Left ventricle myocardium inferior (tissue), 1 donor: ENCODE results near the gene TRIM17. TPM values are rescaled to one million over a fixed set of nuclear protein-coding genes. Genes with fewer than 3 reads are reported as not detected.
A peak's percentile ranks its signal among the peaks of the same experiment; 100 is the strongest.

Experiments
- DNase-seq: peaks from one replicate; pipeline ENCODE4 v3.0.0-alpha.2; 2020
- H3K27ac ChIP-seq: fragments of 200-600 bp; replicated peaks from 2 replicates; pipeline ENCODE4 v1.8.0; 2021
- H3K27me3 ChIP-seq: fragments of 200-600 bp; 2 replicates; pipeline ENCODE4 v1.8.0; 2021; ENCODE audit warnings: low read depth
- H3K36me3 ChIP-seq: fragments of 200-600 bp; 2 replicates; pipeline ENCODE4 v1.8.0; 2021
- H3K4me1 ChIP-seq: fragments of 200-600 bp; 2 replicates; pipeline ENCODE4 v1.8.0; 2021
- H3K4me3 ChIP-seq: fragments of 200-600 bp; 2 replicates; pipeline ENCODE4 v1.8.0; 2021; ENCODE audit warnings: mild to moderate bottlenecking, moderate library complexity
- H3K9me3 ChIP-seq: fragments of 200-600 bp; replicated peaks from 2 replicates; pipeline ENCODE4 v1.8.0; 2021
- CTCF ChIP-seq: fragments of 200-600 bp; IDR thresholded peaks from 2 replicates; pipeline ENCODE4 v1.8.0; 2021; ENCODE audit warnings: antibody characterized with exemption, mild to moderate bottlenecking, borderline replicate concordance
- intact Hi-C: fragments of 100-400 bp; cut with micrococcal nuclease; formaldehyde crosslinking; loops from one replicate; pipeline ENCODE4 v1.11.0; 2022
- total RNA-seq: library from RNA; stranded (reverse); fragmentation: NEBNext Ultra II Directional; extraction: Animal tissue kit (Norgen Biotek cat#: 25700); gene quantifications from one replicate; pipeline ENCODE4 v1.2.1, GENCODE V29; 2021
- donor health status: DM: no; HTN: yes; CAD: no; lungs with severe emphysema.

The TRIM17 gene
- total RNA-seq, 1 donor from 2014 or later, result 0.36 TPM

GRCh38 chr1:228367798-228368791 lies 48.6 kb downstream of the TRIM17 start:
- H3K27ac ChIP-seq, result peak overlapping the region; percentile 95
- peak overlapping the region; percentile 67 for H3K4me3 ChIP-seq
- H3K27me3 ChIP-seq, result peaks cover 32% of the 10 kb centered on the region
- intact Hi-C loops, result no loop called here
- no peaks in the 10 kb centered on the region for H3K9me3 ChIP-seq
- no peak for TF ChIP-seq CTCF
- no peak for DNase-seq
- H3K4me1 ChIP-seq, result peaks cover 70% of the 10 kb centered on the region
- peaks cover 7% of the 10 kb centered on the region for H3K36me3 ChIP-seq

GRCh38 chr1:228366866-228367741 lies 49.6 kb downstream of the TRIM17 start:
- peak overlapping the region; percentile 67 for H3K4me3 ChIP-seq
- H3K27me3 ChIP-seq, result peaks cover 32% of the 10 kb centered on the region
- peaks cover 62% of the 10 kb centered on the region for H3K4me1 ChIP-seq
- DNase-seq, result no peak
- peaks cover 7% of the 10 kb centered on the region for H3K36me3 ChIP-seq
- TF ChIP-seq CTCF, result no peak
- intact Hi-C loops, result no loop called here
- peak overlapping the region; percentile 95 for H3K27ac ChIP-seq
- H3K9me3 ChIP-seq, result no peaks in the 10 kb centered on the region

GRCh38 chr1:228366062-228366865 lies 50.4 kb downstream of the TRIM17 start:
- peaks cover 7% of the 10 kb centered on the region for H3K36me3 ChIP-seq
- peak overlapping the region; percentile 67 for H3K4me3 ChIP-seq
- peak overlapping the region; percentile 95 for H3K27ac ChIP-seq
- H3K9me3 ChIP-seq, result no peaks in the 10 kb centered on the region
- no peak for DNase-seq
- TF ChIP-seq CTCF, result no peak
- H3K27me3 ChIP-seq, result peaks cover 25% of the 10 kb centered on the region
- peaks cover 56% of the 10 kb centered on the region for H3K4me1 ChIP-seq
- intact Hi-C loops, result no loop called here

GRCh38 chr1:228365271-228366061 lies 51.2 kb downstream of the TRIM17 start:
- Histone ChIP-seq H3K4me1 (peaks cover 56% of the 10 kb centered on the region), H3K27me3 (peaks cover 17% of the 10 kb centered on the region), H3K36me3 (peaks cover 7% of the 10 kb centered on the region), H3K27ac (peak overlapping the region; percentile 95), H3K4me3 (no peak overlapping the region), H3K9me3 (no peaks in the 10 kb centered on the region)
- intact Hi-C loops, result no loop called here
- TF ChIP-seq CTCF, result no peak
- DNase-seq, result peak; percentile 7
